Epithelial cell of proximal tubule (primary cell): ENCODE results near the gene RHNO1. TPM values are rescaled to one million over a fixed set of nuclear protein-coding genes. Genes with fewer than 3 reads are reported as not detected.

Source experiments
- DNase-seq: peaks from one replicate; pipeline ENCODE4 v3.0.0-alpha.2; 2011; ENCODE audit warnings: low read depth
- H3K4me3 ChIP-seq: 2 replicates; pipeline ENCODE4 v1.5.1; 2011; ENCODE audit warnings: low read depth, mild to moderate bottlenecking, low read length
- total RNA-seq: library from RNA; depleted of rRNA; stranded (reverse); fragments of >200 nt; gene quantifications from 2 replicates; pipeline ENCODE4 v1.2.3, GENCODE V29; 2015
- TF ChIP-seq, protein P1 (sequence below): conservative IDR thresholded peaks from 2 replicates; pipeline ENCODE4 v1.5.1; 2012; ENCODE audit warnings: low read depth, mild to moderate bottlenecking, low read length

Gene RHNO1
- total RNA-seq, 1 donor from 2014 or later: 40.3 TPM

DNA sequence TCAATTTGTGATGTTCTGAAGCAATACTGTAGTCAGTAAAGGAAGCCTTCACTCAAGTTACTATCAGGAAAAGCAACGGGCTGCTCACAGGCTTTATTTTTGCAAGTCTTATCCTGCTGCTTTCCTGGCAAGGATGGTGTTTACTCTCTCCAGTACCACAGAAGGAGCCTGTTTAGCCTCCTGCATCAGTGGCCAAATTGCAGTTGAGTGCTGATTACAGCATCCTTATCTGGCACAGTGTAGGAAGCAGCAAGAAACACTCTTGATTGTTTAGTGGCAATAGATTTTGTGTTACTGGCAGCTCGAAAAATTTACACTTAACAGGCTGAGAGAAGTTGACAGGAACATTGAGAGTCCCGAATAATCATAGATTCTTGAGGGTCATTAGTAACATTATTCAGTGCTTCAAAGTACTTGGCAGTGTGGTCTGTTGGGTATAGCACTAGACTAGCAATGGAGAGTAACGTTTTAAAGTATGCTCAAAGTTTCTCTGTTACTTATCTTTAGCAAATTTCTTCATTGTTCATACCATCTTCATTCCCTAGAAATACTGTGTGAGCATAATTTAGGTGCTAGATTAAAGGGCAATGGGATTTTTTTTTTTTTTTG is 25.4 kb downstream of the RHNO1 start:
- DNase-seq: no peak
- TF ChIP-seq, protein P1, sequence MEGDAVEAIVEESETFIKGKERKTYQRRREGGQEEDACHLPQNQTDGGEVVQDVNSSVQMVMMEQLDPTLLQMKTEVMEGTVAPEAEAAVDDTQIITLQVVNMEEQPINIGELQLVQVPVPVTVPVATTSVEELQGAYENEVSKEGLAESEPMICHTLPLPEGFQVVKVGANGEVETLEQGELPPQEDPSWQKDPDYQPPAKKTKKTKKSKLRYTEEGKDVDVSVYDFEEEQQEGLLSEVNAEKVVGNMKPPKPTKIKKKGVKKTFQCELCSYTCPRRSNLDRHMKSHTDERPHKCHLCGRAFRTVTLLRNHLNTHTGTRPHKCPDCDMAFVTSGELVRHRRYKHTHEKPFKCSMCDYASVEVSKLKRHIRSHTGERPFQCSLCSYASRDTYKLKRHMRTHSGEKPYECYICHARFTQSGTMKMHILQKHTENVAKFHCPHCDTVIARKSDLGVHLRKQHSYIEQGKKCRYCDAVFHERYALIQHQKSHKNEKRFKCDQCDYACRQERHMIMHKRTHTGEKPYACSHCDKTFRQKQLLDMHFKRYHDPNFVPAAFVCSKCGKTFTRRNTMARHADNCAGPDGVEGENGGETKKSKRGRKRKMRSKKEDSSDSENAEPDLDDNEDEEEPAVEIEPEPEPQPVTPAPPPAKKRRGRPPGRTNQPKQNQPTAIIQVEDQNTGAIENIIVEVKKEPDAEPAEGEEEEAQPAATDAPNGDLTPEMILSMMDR: no peak
- no peak overlapping the region for H3K4me3 ChIP-seq

GRCh38 chr12:2904260-2904659 is 27.2 kb downstream of the RHNO1 start:
- peak; percentile 32 for DNase-seq
- H3K4me3 ChIP-seq: no peak overlapping the region
- TF ChIP-seq, protein P1: no peak

DNA sequence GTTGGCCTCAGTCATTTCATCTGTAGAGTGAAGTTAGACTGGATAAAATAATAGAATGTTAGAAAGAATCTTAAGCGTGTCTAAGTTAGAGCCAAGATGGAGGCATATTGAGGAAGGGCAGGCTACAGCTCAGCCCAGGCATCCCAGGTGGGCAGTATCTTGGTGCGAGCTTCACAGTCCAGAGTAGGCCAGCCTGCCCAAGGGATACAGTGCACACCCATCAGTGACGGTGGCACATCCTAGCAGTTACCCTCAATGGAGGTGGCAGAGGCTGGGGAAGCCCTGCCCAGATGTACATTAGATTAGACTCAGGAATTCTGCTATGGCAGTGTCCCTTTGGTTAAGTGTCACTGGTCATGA is 35.2 kb downstream of the RHNO1 start:
- H3K4me3 ChIP-seq: no peak overlapping the region
- TF ChIP-seq, protein P1: no peak
- no peak for DNase-seq

DNA sequence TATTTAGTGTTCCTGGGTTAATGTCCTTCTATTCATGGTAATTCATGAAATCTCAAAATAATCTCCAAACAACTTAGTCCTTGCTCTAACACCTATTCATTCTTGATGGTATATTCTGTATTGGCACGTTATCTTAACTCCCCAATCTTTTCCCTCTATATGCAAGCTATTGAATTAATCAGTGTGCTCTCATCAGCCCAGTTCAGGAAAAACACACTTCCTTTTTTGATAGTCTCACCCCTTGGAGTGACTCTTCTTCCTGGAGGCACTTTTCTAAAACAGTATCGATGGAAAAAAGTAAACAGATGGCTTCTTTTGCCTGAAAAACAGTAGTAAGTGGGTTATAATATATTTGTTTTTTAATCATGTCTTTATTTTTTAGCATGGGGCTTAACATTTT is 42.2 kb downstream of the RHNO1 start:
- H3K4me3 ChIP-seq: no peak overlapping the region
- DNase-seq: no peak
- TF ChIP-seq, protein P1: no peak

DNA sequence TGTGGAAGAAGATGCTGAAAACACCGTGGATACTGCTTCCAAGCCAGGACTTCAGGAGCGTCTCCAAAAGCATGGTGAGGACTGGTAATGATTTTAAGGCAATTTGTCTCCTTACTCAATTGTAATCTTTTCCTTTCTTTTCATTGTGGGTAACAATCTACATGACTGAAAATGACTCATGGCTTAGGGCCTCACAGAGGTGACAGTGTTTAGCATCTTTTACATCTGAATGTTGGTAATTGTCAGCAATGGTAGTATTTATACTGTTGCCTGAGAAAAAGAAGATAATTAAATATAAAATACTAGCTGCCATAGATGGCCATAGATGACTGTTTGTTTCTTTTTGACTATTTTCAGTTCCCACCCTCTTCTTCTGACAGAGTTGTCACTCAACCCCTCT is 45.3 kb downstream of the RHNO1 start:
- TF ChIP-seq, protein P1: no peak
- DNase-seq: no peak
- no peak overlapping the region for H3K4me3 ChIP-seq

GRCh38 chr12:2923057-2923456 is 46.0 kb downstream of the RHNO1 start:
- no peak overlapping the region for H3K4me3 ChIP-seq
- DNase-seq: no peak
- TF ChIP-seq, protein P1: no peak

DNA sequence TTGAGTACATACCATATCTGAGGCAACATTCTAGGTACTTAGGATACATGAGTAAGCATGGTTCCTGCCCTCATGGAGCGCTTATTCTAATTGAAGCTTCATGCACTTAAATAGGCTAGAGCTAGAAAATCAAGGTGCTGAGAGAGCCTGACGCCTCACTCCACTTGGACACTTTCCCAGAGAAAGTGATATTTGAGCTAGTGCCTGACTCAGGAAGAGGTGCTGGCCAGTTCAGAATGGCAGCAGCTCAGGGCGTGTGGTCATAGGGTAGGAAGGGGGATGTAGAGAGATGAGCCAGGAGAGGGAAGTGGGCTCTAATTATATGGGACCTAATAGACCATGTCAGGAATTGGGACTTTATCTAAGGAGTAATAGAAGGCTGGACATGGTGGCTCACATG is 47.0 kb downstream of the RHNO1 start:
- TF ChIP-seq, protein P1: no peak
- H3K4me3 ChIP-seq: no peak overlapping the region
- DNase-seq: no peak
